Mucosa of rectum (tissue), 2 donors: Measurements from ENCODE around the gene HES3.

Experiments used
- H3K27ac ChIP-seq, 2 donors: one replicate each; pipeline ENCODE4 v1.7.0; 2013; ENCODE audit warnings: inconsistent platforms in 2 of 2, low read depth in 2 of 2, low read length in 2 of 2
- H3K27me3 ChIP-seq, 2 donors: one replicate each; pipeline ENCODE4 v1.7.0; 2013; ENCODE audit warnings: low read length in 2 of 2; ENCODE audit not compliant: control insufficient read depth in 2 of 2, insufficient read depth in 2 of 2
- H3K36me3 ChIP-seq, 2 donors: one replicate each; pipeline ENCODE4 v1.7.0; 2013; ENCODE audit warnings: low read length in 2 of 2; ENCODE audit not compliant: control insufficient read depth in 2 of 2, insufficient read depth in 2 of 2
- H3K4me1 ChIP-seq, 2 donors: one replicate each; pipeline ENCODE4 v1.7.0; 2013; ENCODE audit warnings: low read length in 2 of 2, mild to moderate bottlenecking in 1 of 2; ENCODE audit not compliant: control insufficient read depth in 2 of 2, insufficient read depth in 2 of 2
- H3K4me3 ChIP-seq, 2 donors: one replicate each; pipeline ENCODE4 v1.7.0; 2013; ENCODE audit warnings: low read length in 2 of 2
- H3K9ac ChIP-seq, 2 donors: one replicate each; pipeline ENCODE4 v1.7.0; 2013; ENCODE audit warnings: low read length in 2 of 2, low read depth in 1 of 2, mild to moderate bottlenecking in 1 of 2
- H3K9me3 ChIP-seq, 2 donors: one replicate each; pipeline ENCODE4 v1.7.0; 2013; ENCODE audit warnings: low read length in 2 of 2; ENCODE audit not compliant: control insufficient read depth in 2 of 2
- donor health status: healthy.
- donor health status: Normal muscosa, but diverticular disease.

Gene HES3

DNA sequence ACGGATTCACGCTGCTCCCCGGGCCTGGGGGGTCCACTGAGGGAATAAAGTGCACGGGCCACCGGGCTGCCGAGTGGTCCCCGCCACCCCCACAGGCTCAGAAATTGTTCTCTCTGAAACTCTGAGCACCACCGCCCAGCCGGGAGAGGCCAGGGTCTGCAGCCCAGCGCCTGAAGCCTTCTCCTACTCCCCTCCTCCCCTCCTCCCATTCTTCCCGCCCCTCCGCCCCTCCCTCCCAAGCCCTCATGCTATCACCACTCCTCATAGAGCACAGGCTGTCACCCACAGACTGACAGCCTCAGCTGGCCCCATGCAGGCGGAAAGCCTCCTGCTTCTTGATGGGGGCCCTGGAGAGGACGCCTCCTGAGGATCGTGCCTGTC lies 17.6 kb downstream of the HES3 start:
- peak overlapping the region in 1 of 2 donors; percentile 44 for H3K4me3 ChIP-seq
- peaks cover 0 to 4% of the 10 kb centered on the region in 2 donors for H3K27me3 ChIP-seq
- peak overlapping the region in 1 of 2 donors; percentile 61 for H3K27ac ChIP-seq
- H3K9me3 ChIP-seq, result no peaks in the 10 kb centered on the region
- H3K36me3 ChIP-seq, result peaks cover 0 to 10% of the 10 kb centered on the region in 2 donors
- H3K9ac ChIP-seq, result peak overlapping the region in 1 of 2 donors; percentile 59
- H3K4me1 ChIP-seq, result peaks cover 3 to 16% of the 10 kb centered on the region in 2 donors

DNA sequence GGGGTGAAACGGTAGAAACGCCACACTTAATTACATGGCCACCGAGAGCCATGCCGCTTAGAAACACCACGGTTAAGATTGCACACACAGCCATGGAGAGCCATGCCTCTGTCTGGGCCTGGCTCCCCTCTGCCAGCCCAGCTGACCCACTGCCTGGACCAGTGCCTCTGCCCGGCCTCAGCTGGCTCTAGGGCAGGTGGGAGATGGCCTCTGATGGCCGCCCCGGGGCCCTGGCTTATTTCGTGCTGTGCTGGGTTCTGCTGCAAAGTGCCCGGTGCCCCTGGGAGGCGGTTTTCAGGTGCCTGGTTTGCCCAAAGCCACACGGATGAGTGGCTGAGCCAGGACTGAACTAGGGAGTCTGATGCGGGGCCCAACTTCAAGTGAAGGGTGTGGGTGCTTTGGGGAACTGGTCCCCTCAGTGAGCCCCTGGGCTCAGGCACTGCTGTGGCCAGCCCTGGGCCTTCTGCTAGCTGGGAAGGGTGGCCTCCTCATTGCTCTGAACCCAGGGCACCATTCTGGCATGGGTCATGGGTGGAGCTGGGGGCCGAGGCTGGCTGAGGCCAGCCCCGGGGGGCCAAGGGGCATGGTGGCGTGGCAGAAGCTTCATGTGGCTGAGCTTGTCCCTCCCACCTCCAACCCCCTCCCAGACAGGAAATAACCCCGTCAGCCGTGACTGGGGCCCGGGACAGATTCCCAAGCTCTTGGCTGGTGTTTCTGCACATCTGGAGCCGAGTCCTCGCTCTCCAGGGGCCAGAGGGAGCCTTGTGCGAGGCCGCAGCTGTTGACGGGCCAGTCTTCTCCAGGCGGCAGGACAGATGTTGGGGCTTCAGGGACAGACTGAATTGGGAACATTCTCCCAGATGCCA lies 18.8 kb downstream of the HES3 start:
- Histone ChIP-seq H3K36me3 (peaks cover 0 to 10% of the 10 kb centered on the region in 2 donors), H3K27ac (no peak overlapping the region), H3K9me3 (no peaks in the 10 kb centered on the region), H3K4me3 (no peak overlapping the region), H3K27me3 (peaks cover 0 to 4% of the 10 kb centered on the region in 2 donors), H3K4me1 (peaks cover 3 to 16% of the 10 kb centered on the region in 2 donors), H3K9ac (no peak overlapping the region)

DNA sequence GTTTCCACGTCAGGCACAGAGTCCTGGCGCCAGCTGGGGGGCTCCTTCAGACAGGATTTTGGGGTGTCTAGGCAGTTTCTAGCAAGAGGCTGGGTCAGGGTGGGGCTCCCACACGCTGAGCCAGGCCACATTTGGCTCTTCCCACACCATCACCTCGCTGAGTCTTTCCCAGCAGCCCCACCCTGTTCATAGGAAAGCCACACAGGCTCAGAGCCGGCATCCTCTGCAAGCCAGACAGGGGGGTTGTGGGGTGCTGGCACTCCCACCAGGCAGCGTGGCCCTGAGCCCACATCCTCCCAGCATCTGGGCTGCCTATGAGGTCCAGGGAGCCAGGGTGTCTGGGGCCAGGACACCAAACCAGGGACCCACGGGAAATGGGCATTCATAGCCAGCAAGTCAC lies 19.7 kb downstream of the HES3 start:
- H3K36me3 ChIP-seq, result peaks cover 0 to 10% of the 10 kb centered on the region in 2 donors
- H3K9me3 ChIP-seq, result no peaks in the 10 kb centered on the region
- H3K4me1 ChIP-seq, result peaks cover 3 to 16% of the 10 kb centered on the region in 2 donors
- no peak overlapping the region for H3K9ac ChIP-seq
- peaks cover 0 to 4% of the 10 kb centered on the region in 2 donors for H3K27me3 ChIP-seq
- H3K27ac ChIP-seq, result no peak overlapping the region
- H3K4me3 ChIP-seq, result no peak overlapping the region

DNA sequence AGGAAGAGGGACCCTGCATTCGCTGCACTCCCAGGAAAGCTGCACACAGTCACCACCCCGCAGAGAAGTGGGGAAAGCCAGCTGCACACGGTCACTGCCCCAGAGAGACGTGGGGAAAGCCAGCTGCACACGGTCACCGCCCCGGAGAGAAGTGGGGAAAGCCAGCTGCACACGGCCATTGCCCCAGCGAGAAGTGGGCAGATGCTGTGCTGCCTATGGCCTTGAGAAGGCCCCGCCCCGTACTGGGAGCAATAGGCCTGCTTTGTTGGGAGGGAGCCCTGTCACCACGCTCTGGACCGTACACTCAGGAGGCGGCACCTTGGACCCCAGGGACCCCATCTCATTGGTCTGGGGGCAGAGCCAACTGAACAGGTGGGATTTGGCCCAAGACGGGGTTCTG lies 21.2 kb downstream of the HES3 start:
- H3K27me3 ChIP-seq, result peaks cover 0 to 4% of the 10 kb centered on the region in 2 donors
- no peak overlapping the region for H3K4me3 ChIP-seq
- peaks cover 0 to 10% of the 10 kb centered on the region in 2 donors for H3K36me3 ChIP-seq
- H3K9ac ChIP-seq, result no peak overlapping the region
- no peaks in the 10 kb centered on the region for H3K9me3 ChIP-seq
- peaks cover 10 to 21% of the 10 kb centered on the region in 2 donors for H3K4me1 ChIP-seq
- H3K27ac ChIP-seq, result no peak overlapping the region

DNA sequence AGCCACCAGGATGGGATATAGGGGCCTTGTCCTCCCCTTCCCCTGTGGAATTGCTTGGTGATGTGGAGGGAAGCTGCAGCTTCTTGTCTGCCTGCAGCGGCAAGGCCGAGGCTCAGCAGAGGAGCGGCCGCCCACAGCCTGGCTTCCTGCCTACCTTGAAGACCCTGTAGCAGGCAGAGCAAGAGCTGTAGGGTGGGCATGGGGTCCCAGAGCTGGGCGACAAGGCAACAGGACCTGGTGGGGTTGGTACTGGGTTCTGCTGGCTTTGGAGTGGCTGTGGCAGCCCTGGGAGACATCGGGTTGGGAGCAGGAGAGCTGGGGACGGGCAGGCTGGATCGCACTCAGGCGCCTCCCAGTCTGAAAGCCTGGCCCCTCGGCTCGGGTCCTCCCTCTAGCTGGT lies 22.7 kb downstream of the HES3 start:
- Histone ChIP-seq H3K4me1 (peaks cover 23 to 33% of the 10 kb centered on the region in 2 donors), H3K9me3 (no peaks in the 10 kb centered on the region), H3K27ac (no peak overlapping the region), H3K27me3 (peaks cover 0 to 4% of the 10 kb centered on the region in 2 donors), H3K4me3 (no peak overlapping the region), H3K9ac (no peak overlapping the region), H3K36me3 (peaks cover 0 to 10% of the 10 kb centered on the region in 2 donors)

DNA sequence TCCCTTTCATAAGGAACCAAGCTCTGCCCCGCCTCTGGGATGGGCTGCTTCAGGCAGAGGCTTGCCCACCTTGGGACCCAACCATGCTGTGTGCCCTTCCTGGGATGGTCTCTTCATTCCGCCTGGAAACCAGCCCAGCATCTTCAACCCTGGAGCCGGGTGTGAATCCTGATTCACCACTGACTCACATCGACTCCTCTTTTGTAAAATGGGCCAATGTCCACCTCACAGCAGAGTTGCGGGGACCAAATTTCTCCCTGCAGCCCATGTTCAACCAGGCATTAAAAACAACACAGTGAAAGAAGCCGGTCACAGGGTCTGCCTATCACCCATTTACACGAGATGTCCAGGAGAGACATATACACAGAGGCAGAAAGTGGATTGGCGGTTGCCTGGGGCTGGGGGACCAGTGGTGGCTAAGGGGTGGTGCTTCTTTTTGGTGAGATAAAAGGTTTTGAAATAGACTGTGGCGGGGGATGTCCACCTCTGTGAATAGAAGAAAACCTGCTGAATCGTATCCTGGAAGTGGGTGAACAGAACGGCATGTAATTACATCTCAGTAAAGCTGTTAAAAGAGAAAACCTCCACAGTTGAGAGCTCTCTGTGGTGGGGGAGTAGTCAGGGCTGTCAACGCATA lies 23.8 kb downstream of the HES3 start:
- H3K4me3 ChIP-seq, result no peak overlapping the region
- peaks cover 27 to 38% of the 10 kb centered on the region in 2 donors for H3K4me1 ChIP-seq

DNA sequence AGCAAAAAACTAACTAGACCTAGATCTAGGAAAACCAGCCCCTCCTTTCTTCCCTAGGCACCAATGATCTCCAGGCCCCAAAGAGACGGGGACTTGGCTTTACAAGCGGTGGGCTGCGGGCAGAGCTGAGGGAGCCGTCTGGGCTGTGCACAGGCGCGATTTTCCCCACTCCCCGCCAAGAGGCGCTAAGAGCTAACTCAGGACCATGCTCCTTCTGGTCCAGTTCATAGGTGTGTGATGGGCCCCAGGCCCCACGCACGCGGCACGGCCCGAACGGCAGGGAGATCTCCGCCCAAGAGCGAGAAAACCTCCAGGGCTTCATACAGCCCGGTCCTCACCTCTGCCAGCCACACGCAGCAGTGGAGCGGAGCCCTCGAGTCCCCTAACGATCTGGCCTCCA lies 24.4 kb downstream of the HES3 start:
- Histone ChIP-seq H3K27me3 (no peaks in the 10 kb centered on the region), H3K4me3 (no peak overlapping the region), H3K36me3 (peaks cover 0 to 8% of the 10 kb centered on the region in 2 donors), H3K27ac (peak overlapping the region in 1 of 2 donors; percentile 74), H3K9ac (no peak overlapping the region), H3K9me3 (no peaks in the 10 kb centered on the region), H3K4me1 (peaks cover 27 to 38% of the 10 kb centered on the region in 2 donors)

More for the DNA sequence above, 23.8 kb downstream of the HES3 start:
- Histone ChIP-seq H3K36me3 (peaks cover 0 to 10% of the 10 kb centered on the region in 2 donors), H3K27me3 (no peaks in the 10 kb centered on the region), H3K9ac (no peak overlapping the region), H3K27ac (no peak overlapping the region), H3K9me3 (no peaks in the 10 kb centered on the region)

DNA sequence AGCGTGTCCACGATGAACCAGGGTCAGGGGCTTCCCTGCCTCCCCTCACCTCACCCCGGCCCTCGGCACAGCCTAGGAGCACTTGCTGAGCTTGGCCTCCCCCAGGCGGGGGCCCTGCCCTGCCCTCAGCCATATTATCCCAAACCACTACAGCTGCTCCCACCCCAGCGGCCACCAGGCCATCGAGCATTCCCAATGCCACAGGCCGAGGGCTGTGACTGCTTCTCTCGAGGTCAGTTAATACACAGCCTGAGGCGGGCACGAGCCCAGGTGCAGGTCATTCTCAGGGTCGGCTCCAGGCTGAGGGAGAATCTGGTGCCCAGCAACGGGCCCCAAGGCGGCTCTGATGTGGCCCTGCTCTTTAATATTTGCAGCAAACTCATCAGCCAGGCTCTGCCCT lies 25.3 kb downstream of the HES3 start:
- Histone ChIP-seq H3K4me1 (peaks cover 27 to 38% of the 10 kb centered on the region in 2 donors), H3K9me3 (no peaks in the 10 kb centered on the region), H3K9ac (peak overlapping the region in 1 of 2 donors; percentile 23), H3K27me3 (no peaks in the 10 kb centered on the region), H3K4me3 (no peak overlapping the region), H3K27ac (peak overlapping the region; percentile 74 to 80), H3K36me3 (peaks cover 0 to 7% of the 10 kb centered on the region in 2 donors)

DNA sequence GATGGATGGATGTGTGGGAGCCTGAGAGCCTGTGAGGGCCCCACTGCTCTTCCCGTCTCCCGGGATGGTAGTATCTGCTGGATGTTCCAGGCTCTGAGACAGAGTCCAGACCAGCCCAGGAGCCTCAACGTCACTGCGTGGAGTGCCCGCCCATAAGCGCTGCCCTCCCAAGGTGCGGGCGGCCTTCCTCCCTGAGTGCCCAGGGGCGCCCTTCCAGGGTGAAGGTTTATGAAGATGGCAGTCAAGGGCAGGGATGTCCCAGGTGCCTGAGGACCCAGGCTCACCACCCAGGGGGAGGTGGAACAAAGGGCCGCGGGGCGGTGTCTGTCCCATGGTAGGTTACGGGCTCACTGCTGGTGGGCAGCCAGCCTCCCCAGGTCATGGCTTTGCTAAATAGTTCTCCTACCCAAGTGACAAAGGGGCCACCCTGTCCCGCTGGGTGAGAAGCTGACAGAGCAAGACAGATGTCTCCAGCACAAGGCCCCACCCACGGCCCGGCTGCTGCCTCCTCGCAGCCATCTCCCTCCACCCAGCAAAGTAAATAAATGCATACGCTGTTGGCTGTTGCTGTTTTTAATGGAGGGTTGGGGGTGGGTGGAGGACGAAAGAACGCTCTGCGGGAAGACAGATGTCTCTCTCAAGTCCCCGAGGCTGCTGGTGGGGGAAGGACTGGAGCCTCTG lies 25.9 kb downstream of the HES3 start:
- H3K9ac ChIP-seq, result peak overlapping the region; percentile 8 to 61
- H3K4me3 ChIP-seq, result no peak overlapping the region
- H3K27ac ChIP-seq, result peak overlapping the region; percentile 74 to 80
- peaks cover 0 to 4% of the 10 kb centered on the region in 2 donors for H3K36me3 ChIP-seq
- no peaks in the 10 kb centered on the region for H3K9me3 ChIP-seq
- no peaks in the 10 kb centered on the region for H3K27me3 ChIP-seq
- H3K4me1 ChIP-seq, result peaks cover 27 to 38% of the 10 kb centered on the region in 2 donors
